Vagina (tissue), 2 donors: ENCODE measurements around the gene PTPRE. TPM values are rescaled to one million over a fixed set of nuclear protein-coding genes. Genes with fewer than 3 reads are reported as not detected.

Experiments used
- DNase-seq, 2 donors: peaks; one replicate each; pipeline ENCODE4 v3.0.0-alpha.2; 2017; ENCODE audit errors: extremely low spot score in 2 of 2
- H3K27ac ChIP-seq: fragments of 200-600 bp; sonication (generic); one replicate; pipeline ENCODE4 v1.5.1; 2019
- H3K27me3 ChIP-seq: fragments of 200-600 bp; sonication (generic); one replicate; pipeline ENCODE4 v1.5.1; 2019
- H3K36me3 ChIP-seq, 2 donors: fragments of 200-600 bp; sonication (generic); one replicate each; pipeline ENCODE4 v1.5.1; 2017 to 2019
- H3K4me1 ChIP-seq: fragments of 200-600 bp; sonication (generic); one replicate; pipeline ENCODE4 v1.5.1; 2019
- H3K4me3 ChIP-seq, 2 donors: fragments of 200-600 bp; sonication (generic); 1 replicate in 1 of 2; 2 replicates in 1 of 2; pipeline ENCODE4 v1.5.1; 2016 to 2019
- H3K9me3 ChIP-seq: fragments of 200-600 bp; sonication (generic); one replicate; pipeline ENCODE4 v1.5.1; 2019
- CTCF ChIP-seq, 3 experiments: fragments of 450-650 bp in 2 of 3; fragments of 200-600 bp in 1 of 3; sonication (generic) in 1 of 3; IDR thresholded peaks; one replicate each; pipeline ENCODE4 v1.5.1; 2017 to 2019; ENCODE audit warnings: antibody characterized with exemption in 3 of 3, mild to moderate bottlenecking in 2 of 3, moderate library complexity in 2 of 3
- POLR2A ChIP-seq, 2 donors: fragments of 450-650 bp; IDR thresholded peaks; one replicate each; pipeline ENCODE4 v1.6.1; 2017; ENCODE audit warnings: antibody characterized with exemption in 2 of 2, mild to moderate bottlenecking in 2 of 2, moderate library complexity in 2 of 2
- POLR2AphosphoS5 ChIP-seq, 2 donors: sonication (generic); formaldehyde crosslinking; IDR thresholded peaks; one replicate each; pipeline ENCODE4 v1.9.0; 2017; ENCODE audit warnings: antibody characterized with exemption in 2 of 2, mild to moderate bottlenecking in 2 of 2, low read depth in 1 of 2; ENCODE audit not compliant: insufficient read depth in 1 of 2
- intact Hi-C: fragments of 100-400 bp; cut with DNase I; formaldehyde crosslinking; loops from one replicate; pipeline ENCODE4 v1.15.1; 2023
- total RNA-seq: library from RNA; depleted of rRNA; stranded (reverse); fragments of >200 nt; gene quantifications from one replicate; pipeline ENCODE4 v1.2.3, GENCODE V29; 2016

The PTPRE gene
- total RNA-seq, 1 donor from 2014 or later = 77.6 TPM

- intact Hi-C loops = no loop called here
- Histone ChIP-seq H3K4me3 (no peak overlapping the region), H3K9me3 (no peaks in the 10 kb centered on the region), H3K27me3 (no peaks in the 10 kb centered on the region), H3K4me1 (no peaks in the 10 kb centered on the region), H3K27ac (no peak overlapping the region), H3K36me3 (no peaks in the 10 kb centered on the region)
- DNase-seq = no peak
- TF ChIP-seq CTCF (IDR thresholded peaks at IDR 0.05) = no peak
- no peak for TF ChIP-seq POLR2A (IDR thresholded peaks at IDR 0.05)
- TF ChIP-seq POLR2AphosphoS5 (IDR thresholded peaks at IDR 0.05; ENCODE audit: insufficient read depth in 1 of 2, low read depth in 1 of 2) = no peak
Observed at GRCh38 chr10:128113026-128113425, 206.1 kb downstream of the PTPRE start.

GRCh38 chr10:128114901-128115300 lies 208.0 kb downstream of the PTPRE start:
- TF ChIP-seq CTCF (IDR thresholded peaks at IDR 0.05) (no peak), POLR2AphosphoS5 (IDR thresholded peaks at IDR 0.05; ENCODE audit: insufficient read depth in 1 of 2, low read depth in 1 of 2) (no peak), POLR2A (IDR thresholded peaks at IDR 0.05) (no peak)
- Histone ChIP-seq H3K9me3 (no peaks in the 10 kb centered on the region), H3K27ac (no peak overlapping the region), H3K4me1 (no peaks in the 10 kb centered on the region), H3K27me3 (no peaks in the 10 kb centered on the region), H3K36me3 (no peaks in the 10 kb centered on the region), H3K4me3 (no peak overlapping the region)
- DNase-seq = no peak
- intact Hi-C loops = no loop called here

GRCh38 chr10:128115356-128115755 lies 208.5 kb downstream of the PTPRE start:
- no peak overlapping the region for H3K27ac ChIP-seq
- DNase-seq = no peak
- no peaks in the 10 kb centered on the region for H3K36me3 ChIP-seq
- no peak overlapping the region for H3K4me3 ChIP-seq
- intact Hi-C loops = no loop called here
- H3K27me3 ChIP-seq = no peaks in the 10 kb centered on the region
- no peaks in the 10 kb centered on the region for H3K9me3 ChIP-seq
- TF ChIP-seq POLR2A (IDR thresholded peaks at IDR 0.05) (no peak), CTCF (IDR thresholded peaks at IDR 0.05) (no peak), POLR2AphosphoS5 (IDR thresholded peaks at IDR 0.05; ENCODE audit: insufficient read depth in 1 of 2, low read depth in 1 of 2) (no peak)
- H3K4me1 ChIP-seq = no peaks in the 10 kb centered on the region

GRCh38 chr10:128116187-128116586 lies 209.3 kb downstream of the PTPRE start:
- no peak for DNase-seq
- H3K36me3 ChIP-seq = no peaks in the 10 kb centered on the region

More at GRCh38 chr10:128116187-128116586, 209.3 kb downstream of the PTPRE start:
- TF ChIP-seq POLR2A (IDR thresholded peaks at IDR 0.05) (no peak), CTCF (IDR thresholded peaks at IDR 0.05) (no peak), POLR2AphosphoS5 (IDR thresholded peaks at IDR 0.05; ENCODE audit: insufficient read depth in 1 of 2, low read depth in 1 of 2) (no peak)
- Histone ChIP-seq H3K4me1 (no peaks in the 10 kb centered on the region), H3K9me3 (no peaks in the 10 kb centered on the region), H3K27me3 (no peaks in the 10 kb centered on the region), H3K4me3 (no peak overlapping the region), H3K27ac (no peak overlapping the region)
- intact Hi-C loops = no loop called here
